ENCODE results near the gene SAPCD2. TPM values are rescaled to one million over a fixed set of nuclear protein-coding genes. Genes with fewer than 3 reads are reported as not detected.

The SAPCD2 gene
- total and polyA plus RNA-seq, 2 of the 4 experiments (the other 2 are of a cell fraction), result 3.4 to 4.9 TPM

DNA sequence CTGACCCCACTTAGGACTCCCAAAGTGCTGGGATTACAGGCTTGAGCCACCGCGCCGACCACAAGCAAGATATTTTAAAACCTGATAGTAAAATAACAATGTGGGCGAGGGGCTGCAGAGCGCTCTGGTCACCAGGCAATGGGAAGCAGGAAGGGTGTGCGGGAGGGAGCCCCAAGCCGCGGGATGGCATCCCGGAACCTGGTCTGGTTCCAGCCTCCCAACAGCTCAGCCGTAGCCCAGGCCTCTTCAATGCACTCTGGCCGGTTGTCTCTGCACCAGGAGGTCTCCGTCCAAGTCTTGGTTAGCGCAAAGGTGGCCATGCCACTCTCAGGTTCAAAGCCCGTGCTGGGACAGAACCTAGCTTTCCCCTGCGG, 6.3 kb upstream of the SAPCD2 start:
- Histone ChIP-seq H2BK20ac (ENCODE audit: low read depth, low read length) (no peak overlapping the region; the same call in 1 of the 2 replicates), H3K4ac (ENCODE audit: low read depth, low read length) (peak overlapping the region; percentile 88), H2AK5ac (ENCODE audit: low read depth, low read length) (0 out of 2 replicates have a peak overlapping the region, but pooled peaks have one; percentile 3), H3K23ac (ENCODE audit: low read depth, low read length) (0 out of 2 replicates have a peak overlapping the region, but pooled peaks have one; percentile 42), H3K56ac (ENCODE audit: extremely low read depth, insufficient read depth, low read length) (no peak overlapping the region), H2AFZ (replicated peaks; ENCODE audit: low read length, poor library complexity) (peak overlapping the region; percentile 95), H3K4me2 (ENCODE audit: low read depth, low read length) (peak overlapping the region; percentile 55), H4K5ac (ENCODE audit: low read depth, low read length) (peak overlapping the region; percentile 52), H4K8ac (ENCODE audit: low read depth in 2 of 2, low read length in 2 of 2) (peak overlapping the region; percentile 41 to 97; a peak in 2 of 4 replicates), H3K27ac (ENCODE audit: insufficient read depth, low read length) (peak overlapping the region; percentile 36; the same call in 1 of the 2 replicates), H3K14ac (replicated peaks; ENCODE audit: low read depth, low read length) (peak overlapping the region; percentile 63), H3K4me3 (ENCODE audit: insufficient read depth, low read depth, low read length) (peak overlapping the region; percentile 45; the same call in 1 of the 2 replicates), H3K79me1 (ENCODE audit: low read depth in 1 of 2, low read length in 2 of 2) (peaks cover 8 to 28% of the 10 kb centered on the region in 2 experiments), H3K9ac (ENCODE audit: low read depth, low read length) (peak overlapping the region; percentile 67), H2AK9ac (replicated peaks; ENCODE audit: low read depth, low read length, poor library complexity) (peak overlapping the region; percentile 23), H3K27me3 (ENCODE audit: control insufficient read depth, insufficient read depth, low read length) (no peaks in the 10 kb centered on the region), H4K91ac (ENCODE audit: insufficient read depth, low read depth, low read length) (peak overlapping the region; percentile 38; the same call in 1 of the 2 replicates), H4K20me1 (ENCODE audit: insufficient read depth, low read length) (peaks cover 10% of the 10 kb centered on the region), H2BK120ac (ENCODE audit: low read depth, low read length) (peak overlapping the region; percentile 68; the same call in 1 of the 2 replicates), H3K36me3 (ENCODE audit: control insufficient read depth, insufficient read depth, low read length) (peaks cover 20% of the 10 kb centered on the region; the same call in 1 of the 2 replicates), H3K18ac (ENCODE audit: low read depth, low read length) (no peak overlapping the region), H3K9me3 (ENCODE audit: control insufficient read depth, insufficient read depth, low read length) (no peaks in the 10 kb centered on the region), H3K4me1 (ENCODE audit: control insufficient read depth, insufficient read depth, low read length) (no peaks in the 10 kb centered on the region), H2BK5ac (ENCODE audit: low read depth, low read length, poor library complexity, severe bottlenecking) (no peak overlapping the region), H3K9me1 (ENCODE audit: insufficient read depth, low read length) (no peaks in the 10 kb centered on the region), H2BK15ac (ENCODE audit: low read depth, low read length) (no peak overlapping the region)
- POLR2A ChIA-PET (ENCODE audit: unreplicated experiment), result interaction anchor here (0.5 to 0.6 kb wide), 2 partner anchors 10 to 56 kb away, joined by 4 to 8 read pairs; no protein-coding TSS in a partner anchor
- TF ChIP-seq BHLHE40 (IDR thresholded peaks at IDR 0.05; ENCODE audit: low read depth, low read length), result no peak
- no peak for TF ChIP-seq SMC3 (IDR thresholded peaks at IDR 0.05; ENCODE audit: low read depth, low read length)
- TF ChIP-seq RCOR1 (IDR thresholded peaks at IDR 0.05; ENCODE audit: insufficient replicate concordance, low read length), result no peak
- TF ChIP-seq MAZ (IDR thresholded peaks at IDR 0.05; ENCODE audit: borderline replicate concordance, low read depth, low read length), result no peak
- no peak for TF ChIP-seq ELK1 (IDR thresholded peaks at IDR 0.05; ENCODE audit: borderline replicate concordance, low read depth, low read length)
- no peak for TF ChIP-seq MXI1 (IDR thresholded peaks at IDR 0.05; ENCODE audit: borderline replicate concordance, low read depth, low read length)
- no peak for TF ChIP-seq NFE2L2 (IDR thresholded peaks at IDR 0.05; ENCODE audit: low read depth, low read length)
- no peak for TF ChIP-seq RAD21 (IDR thresholded peaks at IDR 0.05; ENCODE audit: low read length)
- no peak for TF ChIP-seq CHD1 (IDR thresholded peaks at IDR 0.05; ENCODE audit: low read depth, low read length)
- TF ChIP-seq FOS (IDR thresholded peaks at IDR 0.05; ENCODE audit: low read depth, low read length), result no peak
- no peak for TF ChIP-seq MAFK (IDR thresholded peaks at IDR 0.05; ENCODE audit: low read depth, low read length)
- TF ChIP-seq, protein P1, sequence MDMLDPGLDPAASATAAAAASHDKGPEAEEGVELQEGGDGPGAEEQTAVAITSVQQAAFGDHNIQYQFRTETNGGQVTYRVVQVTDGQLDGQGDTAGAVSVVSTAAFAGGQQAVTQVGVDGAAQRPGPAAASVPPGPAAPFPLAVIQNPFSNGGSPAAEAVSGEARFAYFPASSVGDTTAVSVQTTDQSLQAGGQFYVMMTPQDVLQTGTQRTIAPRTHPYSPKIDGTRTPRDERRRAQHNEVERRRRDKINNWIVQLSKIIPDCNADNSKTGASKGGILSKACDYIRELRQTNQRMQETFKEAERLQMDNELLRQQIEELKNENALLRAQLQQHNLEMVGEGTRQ (IDR thresholded peaks at IDR 0.05; ENCODE audit: low read depth, low read length), result no peak
- TF ChIP-seq CEBPB (IDR thresholded peaks at IDR 0.05; ENCODE audit: low read depth, low read length), result no peak
- no peak for TF ChIP-seq RFX5 (IDR thresholded peaks at IDR 0.05; ENCODE audit: low read depth, low read length)
- TF ChIP-seq POLR2A (IDR thresholded peaks at IDR 0.05; ENCODE audit: low read depth, low read length), result no peak
- in situ Hi-C loops (cut with MboI; ENCODE audit: low sequenced_read_pairs) (no loop called here), dilution Hi-C loops (cut with HindIII; ENCODE audit: low sequenced_read_pairs, unreplicated experiment) (no loop called here), intact Hi-C loops (cut with micrococcal nuclease) (no loop called here)
- DNase-seq, result no peak
- 54% methylated on average over 11 of the region's 15 CpGs; no CpG with 5 or more reads in 1 of the 2 experiments for WGBS, 2 experiments (ENCODE audit: extremely low coverage in 2 of 2, insufficient read length in 1 of 2)
- ATAC-seq (ENCODE audit: low read depth), result no peak
- BruUV-seq (replicated peaks), result no TSS peak
- CTCF ChIA-PET, result interaction anchor here (1.2 to 1.5 kb wide), 2 partner anchors 13 to 30 kb away, joined by 5 to 7 read pairs; no protein-coding TSS in a partner anchor
